Measurements from ENCODE around the gene SIN3B.

SIN3B gene

DNA sequence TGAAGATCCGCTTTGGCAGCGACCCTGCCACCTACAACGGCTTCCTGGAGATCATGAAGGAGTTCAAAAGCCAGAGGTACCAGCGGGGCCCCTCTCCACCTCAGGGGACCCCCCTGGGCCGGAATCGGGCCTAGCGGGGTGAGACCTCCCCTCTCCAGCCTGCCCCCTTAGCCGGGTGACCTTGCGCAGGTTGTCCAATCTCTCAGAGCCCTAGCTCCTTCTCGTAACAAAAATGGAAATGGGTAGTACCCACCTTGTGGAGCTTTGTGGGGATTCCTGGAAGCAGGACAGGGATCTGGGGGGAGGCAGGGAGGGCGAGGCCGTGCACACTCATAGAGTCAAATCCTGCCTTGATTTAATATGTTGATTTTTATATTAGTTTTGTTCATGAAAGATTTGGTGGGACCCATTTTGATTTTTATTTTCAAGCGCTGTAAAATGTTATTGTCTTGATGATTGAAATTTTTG lies 658 bp downstream of the SIN3B start:
- no peak for DNase-seq

DNA sequence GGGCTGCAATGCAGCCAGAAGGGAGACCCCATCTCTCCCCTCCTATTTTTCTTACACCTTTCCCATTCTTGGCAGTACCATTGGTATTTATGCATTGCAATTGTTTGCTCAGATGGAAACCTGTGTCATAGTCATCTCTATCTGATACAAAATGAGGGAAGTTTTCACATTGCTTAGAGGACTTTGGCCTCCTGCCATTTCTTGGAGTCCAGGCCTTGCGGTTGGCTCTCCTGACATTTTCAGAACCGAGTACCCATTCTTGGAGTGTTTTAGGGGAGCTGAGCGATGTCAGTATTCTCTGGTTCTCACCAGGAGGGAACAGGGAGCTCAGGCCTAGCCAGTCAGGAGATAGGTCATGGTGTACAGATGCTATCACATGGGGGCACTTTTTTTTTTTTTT lies 1.5 kb downstream of the SIN3B start:
- DNase-seq: no peak

DNA sequence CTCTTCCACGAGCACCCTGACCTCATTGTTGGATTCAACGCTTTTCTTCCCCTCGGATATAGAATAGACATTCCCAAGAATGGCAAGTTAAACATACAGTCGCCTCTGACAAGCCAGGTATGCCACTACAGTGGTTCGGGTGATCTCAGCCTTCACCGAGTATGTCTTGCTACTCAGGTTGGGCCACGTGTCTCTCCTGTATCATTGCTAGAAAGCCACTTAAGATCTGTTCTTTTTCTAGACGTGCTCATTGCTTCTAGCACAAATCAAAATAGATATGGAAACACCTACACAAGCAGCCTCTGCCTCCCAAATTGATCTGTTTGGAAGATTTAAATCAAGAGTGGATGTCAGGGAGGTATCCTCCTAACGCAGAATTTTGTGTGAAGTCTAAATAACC lies 2.3 kb downstream of the SIN3B start:
- DNase-seq: no peak

DNA sequence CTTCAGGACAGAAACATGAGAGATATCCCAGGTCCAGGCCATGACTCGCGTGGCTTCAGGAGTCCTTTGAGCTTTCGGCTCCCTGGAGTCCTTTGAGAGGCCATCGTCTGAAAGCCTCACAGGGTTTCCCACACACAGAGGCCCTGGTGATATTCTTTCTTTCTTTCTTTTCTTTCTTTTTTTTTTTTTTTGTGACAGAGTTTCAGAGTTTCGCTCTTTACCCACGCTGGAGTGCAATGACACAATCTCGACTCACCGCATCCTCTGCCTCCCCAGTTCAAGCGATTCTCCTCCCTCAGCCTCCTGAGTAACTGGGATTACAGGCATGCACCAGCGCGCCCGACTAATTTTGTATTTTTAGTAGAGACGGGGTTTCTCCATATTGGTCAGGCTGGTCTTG lies 5.5 kb downstream of the SIN3B start:
- DNase-seq: no peak

DNA sequence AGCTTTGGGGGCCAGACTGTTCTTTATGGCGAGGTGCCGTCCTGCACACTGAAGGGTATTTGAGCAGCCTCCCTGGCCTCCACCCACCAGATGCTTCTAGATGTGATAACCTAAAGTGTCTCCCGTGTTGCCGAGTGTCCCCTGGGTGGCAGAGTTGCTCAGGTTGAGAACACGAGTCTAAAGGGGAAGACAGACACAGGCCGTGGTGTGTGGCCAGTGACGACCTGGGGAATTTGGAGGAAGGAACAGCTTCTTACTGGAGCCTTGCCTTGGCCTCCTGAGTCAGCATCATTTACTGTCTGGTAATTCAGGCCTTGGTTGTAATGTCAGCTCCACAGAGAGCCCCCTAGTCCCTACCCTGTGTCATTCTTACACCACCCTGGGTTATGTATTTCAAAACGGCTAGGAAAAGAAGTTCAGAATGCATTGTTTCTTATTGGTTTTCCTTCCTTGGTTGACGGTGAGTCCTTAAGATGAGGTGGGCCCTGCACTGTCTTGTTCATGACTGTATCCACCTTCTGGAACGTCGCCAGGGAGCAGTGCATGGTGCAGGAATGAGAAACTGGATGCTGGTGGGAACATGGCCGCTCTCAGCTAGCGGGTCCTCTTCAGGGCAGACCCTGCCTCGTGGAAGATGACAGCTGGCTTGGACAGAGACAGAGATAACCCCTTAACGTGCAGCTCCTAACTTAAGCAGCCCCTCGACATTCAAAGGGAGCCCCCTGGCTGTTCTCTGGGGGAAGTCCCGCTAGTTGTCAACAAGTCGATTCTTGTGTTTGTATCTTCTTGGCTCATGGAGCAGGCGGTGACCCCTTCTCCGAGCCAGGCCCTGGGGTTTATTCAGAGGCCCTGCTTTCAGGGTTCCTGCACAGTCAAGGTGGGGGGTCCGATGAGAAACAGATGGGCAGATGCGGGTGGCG lies 7.2 kb downstream of the SIN3B start:
- no peak for DNase-seq

DNA sequence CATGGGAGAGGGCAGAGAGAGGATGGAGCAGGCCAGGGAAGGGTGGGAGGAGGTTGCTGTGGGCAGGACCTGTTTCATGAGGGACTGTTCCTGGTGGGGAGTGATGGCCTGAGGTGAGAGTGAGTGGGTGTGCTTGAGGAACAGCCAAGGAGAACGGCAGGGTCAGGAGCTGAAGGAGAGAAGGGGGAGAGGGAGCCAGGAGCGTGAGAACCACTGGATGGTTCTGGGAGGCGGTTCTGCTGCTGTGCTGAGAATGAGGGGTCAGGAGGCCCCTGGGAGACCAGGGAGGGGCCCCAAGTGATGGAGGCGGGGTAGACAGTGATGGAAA lies 7.8 kb downstream of the SIN3B start:
- DNase-seq: no peak

DNA sequence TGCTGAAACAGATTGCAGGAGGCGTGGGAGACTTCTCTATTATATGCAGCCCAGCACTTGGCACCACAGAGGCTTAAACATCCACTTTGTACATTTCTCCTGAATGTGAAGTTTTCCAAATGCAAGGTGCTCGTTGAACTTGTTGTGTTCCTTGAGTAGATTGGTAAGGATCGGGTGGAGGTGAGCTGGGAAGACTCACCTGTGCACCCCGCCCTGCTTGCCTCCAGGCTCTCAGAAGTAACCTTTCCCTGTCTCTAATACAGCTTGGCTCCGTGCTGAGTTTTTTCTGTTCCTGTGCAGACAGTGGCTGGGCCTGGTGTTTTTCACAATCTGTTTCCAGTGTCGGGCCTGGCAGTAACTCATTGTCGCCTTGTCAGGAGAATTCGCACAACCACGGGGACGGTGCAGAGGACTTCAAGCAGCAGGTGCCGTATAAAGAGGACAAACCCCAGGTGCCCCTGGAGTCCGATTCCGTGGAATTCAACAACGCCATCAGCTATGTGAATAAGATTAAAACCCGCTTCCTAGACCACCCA lies 12.3 kb downstream of the SIN3B start:
- DNase-seq: no peak

DNA sequence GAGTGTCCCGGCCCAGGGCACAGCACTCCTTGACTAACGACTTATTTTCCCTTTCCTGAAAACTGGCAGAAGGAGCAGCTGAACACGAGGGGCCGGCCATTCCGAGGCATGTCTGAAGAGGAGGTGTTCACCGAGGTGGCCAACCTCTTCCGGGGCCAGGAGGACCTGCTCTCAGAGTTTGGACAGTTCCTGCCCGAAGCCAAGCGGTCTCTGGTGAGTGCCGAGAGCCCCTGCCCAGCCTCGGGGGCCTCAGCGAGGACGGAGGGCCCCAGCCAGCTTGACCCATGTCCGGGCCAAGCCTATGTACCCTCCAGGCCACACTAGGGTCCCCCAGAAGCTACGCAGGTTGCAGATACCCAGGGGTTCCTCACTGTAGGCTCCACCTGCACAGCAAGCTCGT lies 17.7 kb downstream of the SIN3B start:
- DNase-seq: no peak

DNA sequence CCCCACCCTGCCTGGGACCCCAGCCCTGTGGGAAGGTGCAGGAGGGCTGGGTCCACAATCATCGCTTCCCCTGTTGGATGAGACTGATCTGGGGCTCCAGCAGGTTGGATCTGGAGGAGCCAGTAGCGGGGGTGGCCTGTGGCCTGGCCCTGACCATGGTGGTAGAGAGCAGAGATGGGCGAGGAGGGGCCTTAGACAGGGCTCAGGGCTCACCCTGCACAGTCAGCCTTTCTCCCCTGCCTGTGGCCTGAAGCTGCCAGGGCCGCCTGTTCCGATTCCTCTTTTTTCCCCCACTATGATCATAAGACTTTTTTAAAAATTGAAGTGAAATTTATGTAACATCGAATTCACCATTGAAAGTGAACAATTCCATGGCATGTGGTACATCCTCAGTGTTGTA lies 18.2 kb downstream of the SIN3B start:
- no peak for DNase-seq

DNA sequence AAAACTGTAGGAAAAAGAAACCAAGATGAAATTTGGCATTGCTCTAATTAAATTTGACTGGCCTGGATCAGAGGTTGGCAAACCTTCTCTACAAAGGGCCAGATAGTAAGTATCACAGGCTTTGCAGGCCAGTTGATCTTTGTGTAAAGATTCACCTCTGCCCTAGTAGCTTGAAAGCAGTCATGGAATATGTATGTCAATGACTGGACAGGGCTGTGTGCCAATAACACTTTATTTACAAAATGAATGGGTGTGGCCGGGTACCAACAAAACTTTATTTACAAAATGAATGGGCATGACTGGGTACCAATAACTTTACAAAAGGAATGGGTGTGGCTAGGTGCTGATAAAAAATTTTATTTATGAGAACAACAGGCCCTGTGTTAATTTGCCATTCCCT lies 20.0 kb downstream of the SIN3B start:
- DNase-seq: no peak

DNA sequence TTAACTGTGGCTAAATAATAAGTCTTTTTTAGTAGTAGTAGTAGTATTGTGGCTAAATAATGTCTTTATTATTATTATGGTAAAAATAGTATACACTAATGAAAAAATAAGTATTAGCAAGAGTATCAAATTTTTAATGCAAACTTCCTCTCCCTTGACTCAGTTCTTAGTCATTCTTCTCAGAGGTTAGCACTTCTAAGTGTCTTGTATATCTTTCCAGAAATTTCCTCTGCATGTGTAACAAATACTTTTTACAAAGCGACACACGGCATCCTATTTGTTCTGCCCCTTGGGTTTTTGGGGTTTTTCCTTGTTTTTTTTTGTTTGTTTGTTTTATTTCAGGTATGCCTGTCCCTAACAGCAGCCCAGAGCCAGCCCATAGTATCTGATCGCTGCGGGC lies 20.9 kb downstream of the SIN3B start:
- DNase-seq: no peak

DNA sequence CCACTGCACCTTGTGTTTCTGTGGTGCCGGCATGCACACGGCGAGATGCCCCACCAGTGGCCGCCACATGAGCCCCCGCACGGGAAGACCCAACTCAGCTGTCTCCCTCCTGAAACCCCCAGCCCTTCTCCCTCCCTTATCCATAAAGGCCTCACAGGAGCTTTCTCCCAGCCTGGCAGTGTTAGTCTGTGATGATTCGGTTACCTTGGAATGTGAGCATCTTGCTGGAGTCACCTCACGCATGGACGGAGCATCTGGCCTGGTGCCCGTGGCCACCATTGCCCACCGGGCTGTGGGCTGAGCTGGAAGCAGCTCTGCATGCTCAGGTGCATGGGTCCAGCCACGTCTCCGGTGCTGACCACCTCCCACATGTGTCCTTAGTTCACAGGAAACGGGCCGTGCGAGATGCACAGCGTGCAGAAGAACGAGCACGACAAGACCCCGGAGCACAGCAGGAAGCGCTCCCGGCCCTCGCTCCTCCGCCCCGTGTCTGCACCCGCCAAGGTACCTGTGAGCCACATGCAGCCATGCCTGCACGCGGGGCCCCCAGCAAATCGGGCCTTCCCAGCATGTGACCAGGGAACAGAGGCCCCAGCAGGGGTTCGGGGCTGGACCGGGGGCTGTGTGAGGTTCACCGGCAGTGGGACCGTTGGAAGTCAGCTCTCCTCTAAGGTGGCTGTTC lies 22.0 kb downstream of the SIN3B start:
- DNase-seq: no peak

DNA sequence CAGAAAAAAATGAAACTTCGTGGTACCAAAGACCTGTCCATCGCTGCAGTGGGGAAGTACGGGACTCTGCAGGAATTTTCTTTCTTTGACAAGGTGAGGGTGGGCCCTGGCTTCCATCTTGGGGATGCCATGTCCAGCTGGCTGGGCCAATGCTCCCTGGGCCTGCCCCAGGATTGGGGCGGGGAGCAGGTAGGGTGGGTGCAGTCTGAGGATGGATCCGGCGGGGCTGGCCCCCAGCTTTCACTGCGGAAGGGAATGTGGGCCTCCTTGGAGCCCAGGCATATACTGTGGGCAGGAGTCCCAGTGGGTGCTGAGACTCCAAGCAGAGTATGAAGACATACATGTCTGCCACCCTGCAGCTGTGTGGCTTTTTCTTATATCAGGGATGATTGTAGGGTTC lies 23.9 kb downstream of the SIN3B start:
- no peak for DNase-seq

DNA sequence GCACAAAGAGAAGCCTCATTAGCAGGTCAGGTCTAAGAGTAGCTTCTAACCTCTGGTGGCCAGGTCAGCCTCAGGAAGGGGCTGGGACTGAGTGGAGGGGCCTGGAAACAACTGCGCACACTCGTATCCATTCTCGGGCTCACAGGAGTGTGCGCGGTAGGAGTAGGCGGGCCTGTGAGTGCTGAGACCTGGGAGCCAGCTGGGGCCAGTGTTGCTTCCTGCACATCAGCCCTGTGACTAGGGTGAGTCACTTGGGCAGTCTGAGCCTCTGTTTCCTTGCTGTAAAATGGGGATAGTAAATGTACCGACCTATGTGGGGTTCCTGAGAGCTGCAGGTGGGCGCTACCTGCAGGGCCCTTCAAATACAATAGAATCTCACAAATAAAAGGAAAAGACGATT lies 26.9 kb downstream of the SIN3B start:
- DNase-seq: no peak

DNA sequence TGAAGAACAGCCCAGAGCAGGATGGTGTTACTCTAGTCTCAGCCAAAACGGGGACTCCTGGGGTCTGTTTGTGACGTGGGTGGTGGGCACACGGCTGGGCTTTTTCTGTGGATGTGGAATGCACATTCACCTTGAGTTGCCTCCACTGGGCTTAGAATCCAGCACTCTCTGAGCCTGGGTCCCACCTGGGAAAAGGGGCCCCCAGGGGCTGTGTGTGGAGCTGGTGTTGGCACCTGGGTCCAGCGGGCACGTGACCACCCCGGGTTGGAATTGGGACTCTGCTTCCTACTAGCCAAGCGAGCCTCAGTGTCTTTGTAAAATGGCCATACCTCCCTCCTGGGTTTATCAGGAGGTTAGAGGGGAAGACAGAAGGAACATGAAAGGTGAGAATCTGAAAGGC lies 30.4 kb downstream of the SIN3B start:
- no peak for DNase-seq

DNA sequence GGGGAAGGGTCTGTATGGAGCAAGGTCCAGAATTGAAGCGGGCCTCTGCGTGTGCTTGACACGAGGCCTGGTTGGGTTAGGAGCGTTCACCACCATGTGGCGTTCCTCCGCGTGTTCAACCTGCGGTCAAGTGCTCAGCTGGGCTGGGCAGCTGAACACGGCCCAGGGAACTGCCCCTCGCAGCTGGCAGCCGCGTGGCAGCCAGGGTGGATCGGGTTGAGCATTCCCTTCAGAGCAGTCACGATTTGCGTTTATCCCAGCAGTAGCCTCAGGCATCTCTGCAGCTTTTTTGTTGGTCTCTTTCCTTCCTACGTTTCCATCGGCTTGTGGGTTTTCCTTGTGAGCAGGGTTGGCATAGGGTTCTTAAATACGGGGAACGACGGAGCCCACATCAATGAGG lies 30.9 kb downstream of the SIN3B start:
- no peak for DNase-seq

DNA sequence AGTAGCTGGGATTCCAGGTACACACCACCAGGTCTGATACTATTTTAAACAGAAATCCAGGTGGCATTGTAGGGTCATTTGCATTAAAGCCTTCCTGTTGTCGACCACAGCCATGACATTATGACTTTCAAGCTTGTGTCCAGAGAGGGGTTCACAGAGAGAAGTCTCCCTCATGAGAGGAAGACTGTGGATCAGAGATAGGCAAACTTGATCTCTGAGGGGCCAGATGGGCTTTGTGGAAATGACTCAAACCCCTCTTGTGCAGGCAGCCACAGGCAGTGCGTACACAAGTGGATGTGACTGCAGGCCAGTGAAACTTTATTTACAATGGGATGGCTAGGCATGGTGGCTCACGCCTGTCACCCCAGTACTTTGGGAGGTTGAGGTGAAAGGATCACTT lies 31.8 kb downstream of the SIN3B start:
- no peak for DNase-seq

DNA sequence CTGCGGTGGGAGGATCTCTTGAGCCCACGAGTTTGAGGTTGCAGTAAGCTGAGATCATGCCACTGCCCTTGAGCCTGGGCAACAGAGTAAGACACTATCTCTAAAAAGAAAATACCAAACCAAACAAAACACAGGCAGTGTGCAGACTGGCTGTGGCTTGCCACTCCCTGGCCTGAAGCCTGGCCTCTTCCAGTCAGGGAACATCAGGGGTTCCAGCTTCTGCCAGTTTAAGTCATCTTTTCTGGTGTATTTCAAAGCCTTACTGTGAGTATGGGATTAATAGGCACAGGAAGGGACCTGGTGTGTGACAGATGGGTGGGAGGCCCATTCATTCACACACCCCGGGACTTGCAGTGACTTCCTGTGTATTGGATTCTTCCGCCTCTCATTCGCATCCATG lies 32.6 kb downstream of the SIN3B start:
- no peak for DNase-seq

DNA sequence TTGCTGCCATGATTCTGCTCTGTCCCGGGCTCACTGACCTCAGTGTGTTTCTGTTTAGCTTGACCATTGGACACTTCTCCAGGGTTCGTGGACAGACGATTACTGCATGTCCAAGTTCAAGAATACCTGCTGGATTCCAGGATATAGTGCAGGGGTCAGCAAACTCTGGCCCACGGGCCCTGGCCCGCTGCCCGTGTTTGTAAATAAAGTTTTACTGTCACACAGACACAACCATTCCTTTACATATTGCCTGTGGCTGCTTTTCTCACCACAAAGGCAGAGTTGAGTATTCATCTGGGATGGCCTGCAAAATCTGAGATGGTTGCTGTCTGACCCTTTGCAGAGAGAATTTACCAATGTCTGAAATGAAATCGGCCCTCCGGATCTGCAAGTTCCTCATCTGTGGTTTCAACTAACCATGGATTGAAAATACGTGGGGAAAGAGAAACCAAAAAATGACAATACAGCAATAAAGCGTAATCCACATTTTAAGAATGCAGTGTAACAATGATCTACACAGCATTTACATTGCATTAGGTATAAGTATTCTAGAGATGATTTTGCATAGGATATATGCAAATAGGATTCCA lies 33.7 kb downstream of the SIN3B start:
- DNase-seq: no peak

DNA sequence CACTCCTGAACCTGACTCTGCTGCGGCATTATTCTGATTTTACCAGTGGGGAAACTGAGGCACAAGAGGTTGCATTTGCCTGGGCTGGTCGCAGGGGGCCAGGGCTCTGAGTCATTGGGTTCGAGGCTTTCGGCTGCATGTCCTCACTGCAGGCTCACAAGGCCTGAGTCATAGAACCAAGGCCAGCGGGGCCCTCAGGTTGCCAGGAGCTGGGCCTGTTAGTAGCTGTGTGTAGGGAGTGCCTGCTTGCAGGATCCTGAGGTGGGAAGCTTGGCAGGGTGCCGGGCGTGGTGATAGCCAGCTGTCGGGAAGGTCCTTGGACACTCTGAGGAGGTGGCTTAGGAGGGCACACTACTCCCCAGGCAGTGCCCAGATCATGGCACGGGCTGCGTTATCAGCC lies 38.0 kb downstream of the SIN3B start:
- DNase-seq: no peak

DNA sequence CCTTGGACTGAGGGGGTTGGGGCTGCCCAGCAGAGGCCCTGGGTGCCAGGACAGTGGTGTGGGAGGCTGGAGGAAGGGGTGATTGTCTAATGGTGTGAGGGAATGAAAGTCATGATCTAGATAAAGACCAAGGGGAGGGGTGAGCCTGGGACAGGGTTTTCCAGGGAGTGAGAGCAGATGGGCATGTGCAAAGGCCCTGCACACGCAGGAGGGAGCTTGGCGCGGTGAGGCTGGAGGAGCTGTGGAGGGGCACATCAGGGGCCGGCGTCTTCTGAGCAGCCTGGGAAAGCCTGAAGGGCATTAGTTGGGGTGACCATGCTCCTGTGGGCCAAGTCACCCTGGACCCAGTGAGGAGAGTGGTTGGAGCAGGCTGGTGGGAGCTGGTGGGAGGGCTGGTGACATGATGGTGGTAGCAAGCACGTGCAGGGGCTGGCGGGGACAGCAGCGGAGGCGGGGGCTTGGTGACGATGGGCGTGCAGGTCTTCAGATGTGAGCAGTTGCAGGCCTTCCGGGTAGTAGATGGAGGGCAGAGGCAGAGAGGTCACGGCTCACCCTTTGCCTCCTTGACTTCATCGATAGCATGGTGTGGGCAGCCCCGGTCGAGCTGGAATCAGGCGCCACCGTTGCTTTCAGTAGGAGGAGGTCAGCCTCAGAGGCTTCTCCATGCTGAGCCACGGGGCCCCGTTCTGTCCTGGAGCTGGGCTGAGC lies 39.4 kb downstream of the SIN3B start:
- no peak for DNase-seq

DNA sequence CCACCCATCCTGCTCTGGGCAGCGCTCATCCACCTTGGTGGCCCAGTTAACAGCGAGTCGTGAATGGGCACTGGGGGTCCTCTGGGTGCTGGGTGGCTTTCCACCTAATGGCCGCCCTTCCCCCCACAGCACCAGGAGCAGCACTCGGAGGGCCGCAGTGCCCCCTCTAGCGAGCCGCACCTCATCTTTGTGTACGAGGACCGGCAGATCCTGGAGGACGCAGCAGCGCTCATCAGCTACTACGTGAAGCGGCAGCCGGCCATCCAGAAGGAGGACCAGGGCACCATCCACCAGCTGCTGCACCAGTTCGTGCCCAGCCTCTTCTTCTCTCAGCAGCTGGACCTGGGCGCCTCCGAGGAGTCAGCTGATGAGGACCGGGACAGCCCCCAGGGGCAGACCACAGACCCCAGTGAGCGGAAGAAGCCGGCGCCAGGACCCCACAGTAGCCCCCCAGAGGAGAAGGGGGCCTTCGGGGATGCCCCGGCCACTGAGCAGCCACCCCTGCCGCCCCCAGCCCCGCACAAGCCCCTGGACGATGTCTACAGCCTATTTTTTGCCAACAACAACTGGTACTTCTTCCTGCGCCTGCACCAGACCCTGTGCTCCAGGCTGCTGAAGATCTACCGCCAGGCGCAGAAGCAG lies 40.3 kb downstream of the SIN3B start:
- DNase-seq: no peak

DNA sequence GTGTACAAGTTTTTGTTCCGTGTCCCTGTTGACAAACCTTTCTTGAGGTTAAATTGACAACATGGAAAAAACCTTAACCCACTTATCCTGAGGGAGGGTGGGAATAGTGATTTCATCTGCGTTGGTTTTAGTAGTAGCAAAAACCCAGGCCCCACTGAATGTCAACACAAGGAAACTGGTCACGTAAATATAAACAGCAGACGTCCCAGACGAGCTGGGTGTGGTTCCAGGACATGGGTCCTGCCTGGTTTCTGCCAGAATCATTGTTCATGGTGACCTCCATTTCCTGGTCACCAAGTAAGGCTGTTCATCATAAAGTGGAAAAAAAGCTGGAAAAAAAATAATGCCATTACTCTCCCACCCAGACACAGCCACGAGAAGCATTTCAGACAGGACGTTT lies 42.7 kb downstream of the SIN3B start:
- DNase-seq: no peak
